Inflammatory macrophage treated with lipopolysaccharide for 4 hours (primary cell): ENCODE data around the gene PCSK6.

Experiments used
- DNase-seq: peaks from one replicate; pipeline ENCODE4 v3.0.0-alpha.2; 2020

Gene PCSK6

DNA sequence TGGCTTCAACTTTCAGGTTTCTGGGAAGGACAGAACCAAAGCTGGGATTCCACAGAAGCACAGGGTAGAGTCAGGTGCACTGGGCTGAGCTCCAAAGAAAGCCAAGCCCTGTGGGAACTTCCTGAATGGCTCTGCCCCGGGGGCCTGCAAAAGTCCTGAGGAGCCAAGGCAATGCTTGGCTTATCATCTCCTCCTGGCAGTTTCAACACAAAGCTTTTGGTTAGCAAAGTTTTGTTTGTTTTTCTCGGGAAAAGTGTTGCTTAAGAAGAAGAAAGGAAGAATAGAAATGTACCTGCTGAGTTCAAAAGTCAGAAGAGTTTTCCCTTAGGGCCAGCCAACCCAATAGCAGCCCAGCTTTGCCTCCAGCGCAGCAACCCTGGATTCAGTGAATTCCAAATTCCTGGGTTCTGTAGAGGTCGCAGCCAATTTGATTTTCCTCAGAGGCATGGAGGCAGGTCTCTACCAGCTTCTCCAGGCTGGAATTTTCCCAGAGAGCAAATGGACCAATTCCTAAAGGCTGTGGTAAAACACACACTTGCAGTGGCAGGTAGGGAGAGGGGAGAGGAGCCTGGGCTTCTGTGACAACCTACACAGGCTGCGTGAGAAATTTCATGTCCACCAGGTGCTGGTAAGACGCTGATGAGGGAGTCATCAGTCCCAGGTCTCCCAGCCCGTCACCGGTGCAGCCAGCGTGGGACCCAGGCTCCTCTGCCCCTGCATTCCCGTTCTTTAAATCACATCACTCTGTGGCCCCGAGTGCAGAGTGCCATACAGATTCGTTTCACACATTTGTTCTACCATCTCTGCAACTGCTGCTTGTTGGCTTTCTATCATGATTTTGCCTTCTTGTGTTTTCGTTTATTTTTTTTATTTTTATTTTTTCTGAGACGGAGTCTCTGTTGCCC, 140.2 kb downstream of the PCSK6 start:
- no peak for DNase-seq

DNA sequence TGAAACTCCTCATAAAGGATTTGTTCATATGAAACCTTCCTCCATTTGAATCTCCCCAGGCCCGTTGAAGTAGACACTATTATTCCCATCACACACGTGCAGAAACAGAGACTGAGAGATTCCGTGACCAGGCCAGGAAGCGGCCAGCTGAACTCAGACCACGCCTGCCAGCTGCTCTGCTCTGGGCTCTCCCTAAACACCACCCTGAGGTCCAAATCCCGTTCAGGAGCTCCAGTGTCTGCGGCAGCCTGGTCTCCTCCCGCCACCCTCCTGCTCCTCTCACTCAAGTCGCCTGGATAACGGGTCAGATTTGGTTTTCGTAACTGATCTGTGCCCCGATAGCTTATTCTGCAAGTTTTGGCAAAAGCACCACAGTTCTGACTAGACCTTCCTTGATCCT, 140.9 kb downstream of the PCSK6 start:
- DNase-seq = no peak

DNA sequence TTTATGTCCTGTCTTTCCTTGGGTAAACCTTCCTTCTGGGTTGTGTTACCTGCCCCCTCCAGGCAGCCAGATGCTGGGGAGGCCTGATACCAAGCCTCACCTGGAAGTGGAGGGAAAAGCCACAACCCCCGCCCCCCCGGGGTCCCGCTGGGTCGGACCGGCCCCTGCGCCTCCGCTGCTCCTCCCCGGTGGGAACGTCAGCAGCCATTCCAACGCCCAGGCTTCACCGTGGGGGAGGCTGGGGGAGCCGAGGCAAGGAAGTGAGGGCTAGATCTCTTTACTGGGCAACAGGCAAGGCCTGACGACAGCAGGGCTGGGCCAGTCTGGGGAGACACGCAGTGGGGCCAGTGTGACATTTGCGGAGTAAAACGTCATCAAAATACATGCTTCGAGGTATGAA, 141.5 kb downstream of the PCSK6 start:
- no peak for DNase-seq

DNA sequence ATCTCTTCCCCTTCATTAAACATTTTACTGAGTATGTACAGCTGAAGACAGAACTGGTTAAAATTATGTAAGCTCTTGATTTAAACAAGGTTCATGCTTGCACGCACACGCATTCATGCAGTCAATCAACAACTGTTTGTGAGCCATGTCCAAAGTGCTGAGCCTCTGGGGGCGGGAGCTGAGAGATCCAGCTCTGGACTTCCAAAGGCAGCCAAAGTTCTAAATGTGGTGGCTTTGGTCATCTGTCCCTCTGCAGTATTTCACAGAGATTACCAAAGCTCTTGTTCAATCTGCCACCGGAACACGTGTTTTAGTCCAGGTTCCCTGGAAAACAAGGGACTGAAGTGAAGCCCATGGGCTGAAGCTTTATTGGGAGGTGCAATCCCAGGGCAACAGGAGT, 142.1 kb downstream of the PCSK6 start:
- no peak for DNase-seq

DNA sequence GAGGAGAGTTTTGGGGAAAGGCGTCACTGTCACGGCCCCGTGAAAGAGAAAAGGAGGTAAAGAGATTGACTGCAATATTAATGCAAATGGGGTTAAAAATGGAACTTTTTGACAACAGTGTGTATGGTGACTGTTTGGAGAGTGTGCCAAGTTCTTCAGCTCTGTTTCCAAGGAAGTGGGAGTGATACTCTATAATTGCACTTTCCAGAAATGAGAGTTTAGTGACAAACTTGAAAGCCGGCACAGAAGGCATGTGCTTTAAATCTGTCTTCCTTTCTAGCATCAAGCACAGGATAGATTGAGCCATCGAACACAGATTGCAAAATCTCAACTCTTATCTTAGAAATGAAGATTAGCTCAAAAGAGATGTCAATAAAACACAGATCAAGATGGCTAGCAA, 142.6 kb downstream of the PCSK6 start:
- no peak for DNase-seq

DNA sequence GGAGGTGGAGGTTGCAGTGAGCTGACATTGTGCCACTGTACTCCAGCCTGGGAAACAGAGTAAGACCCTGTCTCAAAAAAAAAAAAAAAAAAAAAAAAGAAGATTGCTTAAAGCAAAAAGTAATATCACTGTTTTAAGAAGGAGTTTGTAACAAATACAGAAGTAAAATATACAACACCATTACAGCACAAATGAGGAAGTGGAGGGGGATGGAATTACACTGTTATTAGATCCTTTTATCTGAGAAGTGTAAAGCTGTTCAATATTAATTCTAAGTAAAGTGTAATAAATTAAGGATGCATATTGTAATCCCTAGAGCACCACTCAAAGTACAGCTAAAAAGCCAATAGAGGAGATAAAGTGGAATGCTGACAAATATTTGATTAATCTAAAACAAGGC, 147.5 kb downstream of the PCSK6 start:
- peak; percentile 28 for DNase-seq

DNA sequence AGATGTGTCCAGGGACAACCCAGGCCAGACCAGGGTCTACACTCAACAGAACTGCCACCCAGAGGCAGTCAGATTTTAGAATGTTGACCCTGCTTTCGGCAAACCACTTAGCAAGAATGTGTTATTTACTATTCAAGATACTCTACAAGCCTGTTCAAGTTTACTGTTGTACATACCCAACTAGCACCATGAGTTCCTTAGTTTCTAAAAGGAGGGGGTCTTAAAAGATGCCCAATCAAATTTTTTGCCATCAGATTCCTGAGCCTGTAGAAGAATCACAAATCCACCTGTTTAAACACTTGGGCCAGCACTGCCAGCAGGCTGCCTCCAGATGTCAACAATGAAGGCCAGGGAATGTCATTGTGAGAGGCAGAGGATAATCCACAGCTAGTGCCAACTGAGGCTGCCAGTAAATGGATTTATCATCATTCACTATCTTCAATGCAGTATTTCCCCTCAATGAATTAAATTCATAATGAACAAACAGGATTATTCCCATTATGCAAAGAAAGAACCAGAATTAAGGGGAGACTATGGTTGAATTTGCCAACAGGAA, 150.9 kb downstream of the PCSK6 start:
- no peak for DNase-seq

DNA sequence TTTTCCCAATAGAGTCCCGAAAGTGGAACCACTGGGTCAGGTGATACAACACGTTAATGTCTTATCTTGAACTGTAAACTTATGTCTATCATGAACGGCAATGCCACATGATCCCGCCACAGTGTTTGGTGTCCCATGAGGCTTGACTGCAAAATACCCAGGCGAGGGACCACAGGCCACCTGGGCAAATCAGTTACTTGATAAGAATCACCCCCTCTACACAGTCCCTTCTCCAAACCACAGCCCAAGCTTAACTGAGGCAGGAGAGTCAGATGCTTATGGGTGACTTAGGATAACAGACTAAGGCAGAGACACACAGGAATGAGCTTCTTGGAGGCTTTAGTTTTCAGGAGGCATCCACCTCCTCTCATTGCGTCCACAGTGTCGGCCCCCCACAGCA, 151.5 kb downstream of the PCSK6 start:
- DNase-seq = no peak

DNA sequence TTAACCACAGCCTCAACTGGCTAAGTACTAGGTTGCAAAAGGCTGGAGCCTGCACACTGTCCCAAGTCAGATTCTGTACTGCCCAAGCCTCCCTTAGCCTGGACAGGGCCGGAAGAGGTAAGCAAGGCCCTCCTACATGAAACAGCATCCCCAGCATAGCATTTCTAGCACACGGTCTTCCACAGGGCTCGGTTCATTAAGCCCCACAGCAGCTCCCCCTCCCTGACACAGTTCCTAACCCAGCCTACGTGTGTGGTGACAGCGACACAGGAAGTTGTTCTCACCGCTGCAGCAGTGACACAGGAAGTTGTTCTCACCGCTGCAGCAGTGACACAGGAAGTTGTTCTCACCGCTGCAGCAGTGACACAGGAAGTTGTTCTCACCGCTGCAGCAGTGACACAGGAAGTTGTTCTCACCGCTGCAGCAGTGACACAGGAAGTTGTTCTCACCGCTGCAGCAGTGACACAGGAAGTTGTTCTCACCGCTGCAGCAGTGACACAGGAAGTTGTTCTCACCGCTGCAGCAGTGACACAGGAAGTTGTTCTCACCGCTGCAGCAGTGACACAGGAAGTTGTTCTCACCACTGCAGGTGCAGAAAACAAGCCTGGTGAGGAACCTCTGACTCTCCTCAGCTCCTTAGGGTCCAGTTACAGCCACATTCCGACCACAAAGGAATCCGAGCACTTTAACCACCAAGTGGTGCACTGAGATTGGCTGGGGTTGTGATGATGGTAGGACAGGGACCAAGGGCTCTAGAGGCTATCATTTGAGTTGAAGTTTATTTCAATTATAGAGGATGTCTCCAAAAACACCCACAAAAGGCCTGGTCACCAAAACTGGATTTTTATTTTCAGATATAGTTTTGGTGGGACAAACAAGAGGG, 155.4 kb downstream of the PCSK6 start:
- peak; percentile 3 for DNase-seq

DNA sequence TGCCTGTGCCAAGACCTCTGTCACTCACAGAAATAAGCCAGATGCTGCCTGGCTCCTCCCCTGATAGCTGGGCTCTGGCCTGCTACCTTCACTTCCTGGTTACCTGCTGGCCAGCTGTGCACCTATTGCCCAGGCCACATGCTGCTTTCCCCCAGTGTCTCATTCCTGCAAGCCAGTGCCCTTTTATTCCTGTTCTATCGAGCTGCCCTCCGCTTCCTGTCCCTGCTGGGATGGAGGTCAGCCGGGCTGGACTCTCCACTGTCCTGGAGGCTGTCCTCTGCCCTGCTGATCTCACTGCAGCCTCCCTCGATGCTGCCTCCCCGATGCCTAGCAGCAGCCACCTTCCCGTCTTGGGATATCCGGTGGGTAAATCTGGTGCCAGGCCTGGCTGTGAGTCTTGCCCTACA, 157.4 kb downstream of the PCSK6 start:
- no peak for DNase-seq

DNA sequence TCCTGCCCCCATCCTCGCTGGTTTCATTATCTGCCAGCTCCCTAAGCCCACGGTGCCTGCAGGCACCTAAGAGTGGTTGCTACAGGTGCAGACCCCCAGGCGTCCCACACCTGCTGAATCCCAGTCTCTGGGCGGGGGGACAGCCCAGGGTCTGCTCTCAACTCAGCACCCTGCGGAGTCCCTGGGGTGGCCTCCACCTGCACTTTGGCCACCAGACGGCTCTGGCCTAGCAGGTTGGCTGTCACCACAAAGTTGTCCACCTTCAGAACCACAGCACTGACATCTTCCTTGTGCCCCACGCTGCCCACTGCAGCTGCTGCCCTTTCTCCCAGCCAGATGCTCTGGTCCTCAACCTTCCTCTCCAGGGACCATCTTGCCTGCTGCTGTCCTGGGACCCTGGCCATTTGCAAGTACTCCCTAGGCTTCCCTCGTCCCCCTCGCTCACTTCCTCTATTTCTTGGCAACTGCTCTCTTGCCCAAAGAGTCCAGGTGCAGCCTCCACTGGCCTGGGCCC, 159.6 kb downstream of the PCSK6 start:
- DNase-seq = no peak

DNA sequence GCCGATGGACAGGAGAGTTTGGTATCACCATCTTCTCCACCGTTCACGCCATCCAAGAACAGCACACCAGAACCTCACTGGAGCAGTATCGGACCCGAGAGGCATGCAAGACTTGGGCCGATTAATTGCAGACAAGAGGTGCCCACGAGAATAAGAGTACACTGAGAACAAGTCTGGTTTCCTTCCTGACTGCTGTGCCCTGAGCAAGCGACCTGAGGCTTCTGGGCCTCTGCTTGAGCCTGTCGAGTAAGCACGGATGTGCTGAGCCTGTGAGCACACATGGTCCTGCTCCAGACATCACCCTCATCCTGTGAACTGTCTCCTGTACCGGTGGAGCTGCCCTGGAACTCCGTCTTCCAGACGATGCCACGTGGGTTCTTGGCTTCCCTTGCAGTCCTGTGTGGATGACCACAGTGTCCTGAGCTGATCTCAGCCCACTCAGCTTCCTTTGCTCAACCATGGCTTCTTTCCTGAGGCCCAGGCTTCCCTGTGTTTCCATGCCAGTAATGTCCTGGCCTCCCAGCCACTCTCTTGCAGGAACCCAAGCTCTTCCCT, 160.1 kb downstream of the PCSK6 start:
- no peak for DNase-seq

DNA sequence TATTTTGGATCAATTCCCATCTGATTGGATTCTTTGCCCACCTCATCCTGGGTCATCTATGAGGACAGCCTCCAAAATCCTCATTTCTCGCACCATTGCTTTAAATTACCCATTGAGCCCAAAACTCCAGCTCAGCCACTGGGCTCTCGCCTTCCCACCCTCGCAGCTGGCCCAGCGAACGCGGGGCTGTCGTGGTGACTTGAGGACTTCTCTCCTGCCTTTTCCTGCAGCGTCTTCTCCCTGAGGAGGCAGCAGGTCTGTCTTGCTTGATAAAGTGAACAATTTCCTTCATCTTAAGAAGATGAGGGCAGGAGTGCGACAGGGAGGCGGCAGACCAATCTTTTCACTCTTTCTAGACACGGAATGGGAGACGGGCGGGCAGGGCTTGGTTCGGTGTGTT, 161.5 kb downstream of the PCSK6 start:
- DNase-seq = no peak

DNA sequence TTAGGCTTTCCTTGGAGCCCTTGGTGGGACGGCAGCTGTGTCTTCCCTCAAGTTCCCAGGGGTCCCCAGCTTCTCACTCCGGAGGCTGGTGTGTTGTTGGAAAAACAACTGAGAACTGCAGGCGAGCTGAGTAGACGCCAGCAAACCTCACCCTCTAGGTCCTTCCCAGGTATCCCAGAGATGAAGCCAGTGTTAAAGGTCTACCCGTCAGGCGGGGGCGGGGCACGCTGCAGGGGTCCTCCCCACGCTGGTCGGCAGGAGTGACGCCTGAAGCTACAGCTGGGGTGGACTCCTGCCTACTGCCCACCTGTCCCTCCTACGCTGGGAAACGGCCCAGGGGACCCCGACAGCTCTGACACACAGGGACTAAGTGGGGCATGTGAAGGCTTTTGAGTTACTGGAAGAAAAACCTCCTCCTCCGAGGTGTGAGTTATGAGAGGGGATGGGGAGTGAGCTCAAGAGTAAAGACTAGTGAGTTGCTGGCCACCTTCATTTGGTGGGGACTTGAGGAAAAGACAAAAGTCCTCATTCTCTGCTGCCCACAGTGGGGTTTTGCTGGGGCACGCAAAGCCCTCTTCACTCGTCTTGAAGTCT, 162.3 kb downstream of the PCSK6 start:
- DNase-seq = no peak

DNA sequence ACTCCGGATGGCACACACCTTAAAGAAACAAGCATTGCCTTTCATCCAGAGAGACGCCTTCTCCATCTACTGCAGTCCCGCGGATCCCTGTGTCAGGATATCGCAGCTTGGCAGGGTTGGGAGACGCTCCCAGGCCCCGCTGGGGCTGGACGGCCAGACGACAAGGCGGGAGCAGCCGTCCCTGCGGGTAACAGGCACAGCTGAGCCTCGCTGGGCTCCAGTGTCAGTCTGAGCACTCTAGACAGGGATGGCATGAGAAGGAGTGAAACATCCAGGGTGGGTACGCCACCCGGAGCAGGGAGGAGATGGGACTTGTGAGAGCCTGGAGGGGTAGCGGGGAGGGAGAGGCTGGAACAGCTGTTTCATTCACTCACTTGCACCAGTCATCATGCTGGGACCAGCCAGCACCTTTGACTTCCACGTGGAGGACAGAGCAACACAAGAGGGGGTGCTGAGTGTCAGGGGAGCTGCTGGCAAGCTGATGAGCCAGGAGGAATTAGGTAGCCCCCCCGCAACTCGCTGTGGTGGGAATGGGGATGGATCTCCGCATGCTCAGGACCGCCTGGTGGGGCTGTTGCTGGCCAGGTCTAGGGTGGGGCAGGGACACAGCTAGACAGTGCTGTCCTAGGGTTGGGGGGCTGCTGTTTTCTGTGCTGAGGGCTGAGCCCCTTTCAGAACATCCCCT, 162.9 kb downstream of the PCSK6 start:
- DNase-seq = no peak

DNA sequence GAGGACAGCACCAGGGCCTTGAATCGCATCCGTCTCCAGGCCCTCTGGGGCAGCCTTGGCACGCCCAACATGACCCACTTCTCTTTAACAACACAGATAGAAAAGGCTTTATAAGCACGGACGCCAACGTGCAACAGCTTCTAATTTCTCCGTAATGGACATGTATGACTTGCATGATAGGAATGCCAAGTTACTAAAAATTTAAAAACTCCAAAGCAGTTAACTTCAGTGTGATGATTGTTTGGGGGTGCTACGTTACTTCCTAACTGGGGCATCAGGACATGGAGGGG, 163.5 kb downstream of the PCSK6 start:
- DNase-seq = no peak

DNA sequence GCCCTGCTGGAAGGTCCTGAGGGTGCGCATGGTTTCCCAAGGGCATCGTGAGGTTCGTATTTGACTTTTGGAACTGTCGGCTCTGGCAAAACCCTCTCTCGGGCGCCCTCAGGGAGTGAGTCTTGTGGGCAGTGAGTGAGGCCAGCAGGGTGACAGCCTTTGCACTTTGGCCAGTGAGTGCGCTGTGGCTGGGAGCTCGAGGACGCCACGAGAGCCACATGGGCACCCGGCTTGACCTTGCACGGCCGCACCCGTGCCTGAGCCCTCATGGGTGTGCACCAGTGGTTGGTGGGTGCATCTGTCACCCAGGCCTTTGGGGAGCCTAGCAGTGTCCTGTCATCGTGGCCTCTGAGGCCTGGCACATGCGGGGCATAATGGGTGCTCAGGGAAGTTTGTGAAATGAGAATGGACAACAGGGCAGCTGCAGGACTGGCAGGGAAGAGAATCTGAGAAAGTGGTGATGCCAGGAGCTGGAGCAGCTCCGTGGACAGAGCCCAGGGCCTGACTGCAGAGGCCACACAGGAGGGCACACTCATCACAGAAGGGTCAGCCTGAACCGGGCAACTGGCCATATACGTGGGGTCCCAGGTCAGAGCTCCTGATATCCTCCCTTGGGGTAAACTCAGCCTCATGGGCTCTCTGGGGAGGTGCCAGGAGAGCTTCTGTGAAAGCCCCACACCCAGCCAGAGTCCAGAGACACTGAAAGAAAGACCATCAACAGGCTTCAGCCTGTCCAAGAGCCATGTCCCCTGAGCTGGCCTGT, 164.1 kb downstream of the PCSK6 start:
- no peak for DNase-seq

DNA sequence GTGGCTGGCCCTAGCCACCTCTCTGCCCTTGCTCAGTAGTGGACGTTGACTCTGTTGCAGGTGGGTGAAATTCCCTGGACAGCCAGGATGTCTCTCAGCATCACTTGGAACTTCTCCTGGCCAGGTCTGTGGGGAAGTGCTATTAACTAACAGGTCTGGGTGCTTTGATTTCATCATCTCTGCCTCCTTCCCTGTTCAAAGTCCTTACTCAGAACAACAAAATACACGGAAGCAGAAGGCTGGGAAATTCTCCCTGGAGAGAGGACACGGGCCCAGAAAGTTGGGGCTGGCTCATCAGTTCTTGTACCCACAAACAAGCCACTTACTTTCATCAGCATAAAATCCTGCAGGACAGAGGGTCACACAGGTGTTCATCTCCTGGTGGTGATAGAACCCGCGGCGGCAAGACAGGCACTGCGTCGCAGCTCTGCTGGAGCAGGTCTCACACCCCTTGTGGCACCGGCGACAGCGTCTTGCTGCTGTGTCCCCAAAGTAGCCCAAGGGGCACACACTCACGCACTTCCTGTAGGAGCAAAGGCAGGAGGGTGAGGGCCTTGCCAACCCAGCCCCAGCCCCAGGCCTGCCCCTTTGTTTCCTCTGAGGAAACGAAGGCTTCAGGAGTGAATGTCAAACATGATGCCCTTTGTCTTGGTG, 164.9 kb downstream of the PCSK6 start:
- no peak for DNase-seq

DNA sequence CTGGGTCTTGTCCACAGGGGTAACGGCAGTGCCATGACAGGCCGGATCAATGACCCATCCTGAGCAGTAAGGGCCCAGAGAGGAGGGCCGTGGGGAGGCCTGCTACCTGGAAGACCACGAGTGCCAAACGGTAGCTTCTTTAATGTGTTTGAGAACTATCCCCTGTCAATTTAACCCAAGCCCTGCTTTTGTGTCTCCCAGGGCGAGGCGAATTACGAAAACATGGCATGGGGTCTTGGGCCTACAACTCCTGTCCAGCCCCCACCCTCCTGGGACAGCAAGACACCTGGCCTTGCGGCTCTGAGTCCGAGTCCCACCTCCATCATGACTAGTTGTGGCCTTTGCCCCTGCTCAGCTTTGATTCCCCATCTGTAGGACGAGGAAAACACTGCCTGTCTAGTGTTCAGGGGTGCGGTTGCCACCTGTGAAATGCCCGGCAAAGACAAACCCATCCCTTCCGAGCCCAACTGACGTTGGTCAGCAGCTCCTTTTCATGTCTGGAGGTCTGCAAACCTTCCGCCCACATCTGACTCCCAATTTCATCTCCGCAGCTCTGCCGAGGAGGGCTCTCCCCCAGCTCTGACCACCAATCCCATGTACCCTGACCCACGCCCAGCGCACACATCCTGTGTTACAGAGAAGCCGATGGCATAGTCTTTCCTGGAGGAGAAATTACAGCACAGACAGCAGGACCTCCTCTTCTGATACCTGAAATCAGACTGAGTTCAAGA, 165.5 kb downstream of the PCSK6 start:
- no peak for DNase-seq

DNA sequence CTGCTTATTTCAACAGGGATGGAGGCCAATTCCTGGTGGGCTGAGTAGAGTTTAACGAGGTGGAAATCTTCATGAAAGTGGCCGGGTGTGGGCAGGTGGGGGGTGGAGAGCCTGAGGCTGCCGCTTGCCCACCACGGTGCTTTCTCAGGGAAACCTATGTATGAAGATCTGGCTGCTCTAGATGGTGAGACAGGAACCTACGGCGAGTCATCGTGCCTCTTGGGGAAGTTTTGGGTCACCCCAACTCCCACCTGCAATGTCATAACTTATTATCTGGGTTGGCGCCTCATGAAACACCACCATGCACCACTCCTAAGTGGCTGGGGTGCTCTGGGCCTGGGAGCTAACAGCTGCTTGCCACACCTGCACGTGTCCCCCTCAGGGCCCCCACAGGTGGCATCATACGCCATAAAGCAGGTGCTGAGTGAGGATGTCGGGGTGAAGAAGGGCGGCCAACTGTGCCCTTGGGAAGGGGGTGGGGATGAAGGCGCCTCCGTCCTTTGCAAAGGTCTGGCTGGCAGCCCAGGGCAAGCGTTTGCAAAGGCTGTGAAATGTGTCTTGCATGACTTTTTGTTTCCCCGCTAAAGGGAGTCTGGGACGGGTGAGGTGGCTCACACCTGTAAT, 166.5 kb downstream of the PCSK6 start:
- no peak for DNase-seq
